T-helper 1 cell (primary cell): ENCODE measurements around the gene RPS6KA1.
"Not testable (repeated sequence)": the region's sequence is repeated elsewhere in the genome, so short reads cannot be mapped to it uniquely, and the experiment has no call there.

Experiments used
- DNase-seq, 5 donors: peaks; one replicate each; pipeline ENCODE4 v3.0.0-alpha.2; 2012 to 2020
- total RNA-seq, 4 donors: gene quantifications; one replicate each; lab custom pipeline; 2026; lab: John Stamatoyannopoulos, UW

RPS6KA1 gene
- total RNA-seq, result 76.6 to 115 (median 93.0) reads per million in 4 donors

DNA sequence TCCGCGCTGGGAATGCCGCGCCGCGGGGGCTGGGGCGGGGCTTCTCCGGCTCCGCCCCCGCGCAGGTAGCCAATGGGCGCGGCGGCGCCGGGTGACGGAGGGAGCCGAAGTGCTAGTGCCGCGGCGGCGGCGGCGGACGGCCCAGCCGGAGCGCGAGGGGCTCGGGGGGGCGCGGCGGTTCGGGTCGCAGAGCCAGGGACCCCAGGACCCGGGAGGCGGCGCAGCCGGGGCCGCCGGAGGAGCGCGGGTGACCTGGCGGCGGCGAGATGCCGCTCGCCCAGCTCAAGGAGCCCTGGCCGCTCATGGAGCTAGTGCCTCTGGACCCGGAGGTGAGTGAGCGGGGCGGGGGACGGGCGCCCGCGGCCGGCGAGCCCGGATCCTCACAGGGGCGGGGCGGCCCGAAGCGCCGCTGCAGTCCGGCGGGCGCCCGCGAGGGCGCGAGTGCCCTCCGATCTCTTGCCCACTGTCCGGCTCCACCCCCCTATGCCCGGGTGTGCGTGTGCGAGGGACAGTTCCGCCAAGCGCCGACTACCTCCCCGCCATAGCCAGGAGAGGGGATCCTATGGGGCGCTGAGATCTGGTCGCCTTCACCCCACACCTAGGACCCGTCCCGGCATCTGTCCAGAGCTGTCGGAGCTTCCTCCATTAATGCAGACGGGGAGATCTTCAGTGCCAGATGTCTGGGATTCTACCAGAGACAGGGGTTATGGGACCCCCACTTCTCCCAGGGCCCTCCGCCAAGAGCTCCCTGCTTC is at the start of gene RPS6KA1:
RPS6KA1 (plus strand) TSS at position 107 of the 755 bp plus-strand sequence; CDS start at position 267, 160 bp downstream.
- DNase-seq, result peak; percentile 44 to 68 (median 51)

GRCh38 chr1:26482921-26483320 is 46.6 kb upstream of the RPS6KA1 start:
- no peak for DNase-seq

- DNase-seq, result no peak
These were observed 45.6 kb upstream of the RPS6KA1 start for GRCh38 chr1:26483980-26484379.

DNA sequence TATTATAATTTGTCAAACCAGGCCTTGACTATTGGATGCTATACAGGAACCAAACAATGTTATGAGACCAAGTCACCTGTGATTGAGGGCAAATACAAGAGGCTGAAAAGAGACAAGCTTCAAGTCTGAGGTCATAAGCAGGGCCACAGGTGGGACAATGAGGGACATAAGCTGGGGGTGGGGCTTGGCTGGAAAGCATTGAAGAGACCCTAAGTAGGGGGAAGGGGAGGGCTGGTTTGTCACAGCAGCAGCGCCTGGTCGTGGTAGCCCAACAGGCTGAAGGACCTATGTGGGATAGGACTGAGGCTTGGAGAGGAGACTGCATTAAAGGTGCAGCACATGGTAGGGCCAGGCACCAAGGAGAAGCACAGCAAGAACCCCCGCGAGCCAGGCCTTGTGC is 39.4 kb upstream of the RPS6KA1 start:
- DNase-seq, result no peak

GRCh38 chr1:26493267-26493666 is 36.3 kb upstream of the RPS6KA1 start:
- DNase-seq, result no peak

GRCh38 chr1:26493938-26494337 is 35.6 kb upstream of the RPS6KA1 start:
- DNase-seq, result no peak

- no peak for DNase-seq
These were observed 32.7 kb upstream of the RPS6KA1 start for GRCh38 chr1:26496861-26497260.

GRCh38 chr1:26498894-26499293 is 30.7 kb upstream of the RPS6KA1 start:
- no peak for DNase-seq

DNA sequence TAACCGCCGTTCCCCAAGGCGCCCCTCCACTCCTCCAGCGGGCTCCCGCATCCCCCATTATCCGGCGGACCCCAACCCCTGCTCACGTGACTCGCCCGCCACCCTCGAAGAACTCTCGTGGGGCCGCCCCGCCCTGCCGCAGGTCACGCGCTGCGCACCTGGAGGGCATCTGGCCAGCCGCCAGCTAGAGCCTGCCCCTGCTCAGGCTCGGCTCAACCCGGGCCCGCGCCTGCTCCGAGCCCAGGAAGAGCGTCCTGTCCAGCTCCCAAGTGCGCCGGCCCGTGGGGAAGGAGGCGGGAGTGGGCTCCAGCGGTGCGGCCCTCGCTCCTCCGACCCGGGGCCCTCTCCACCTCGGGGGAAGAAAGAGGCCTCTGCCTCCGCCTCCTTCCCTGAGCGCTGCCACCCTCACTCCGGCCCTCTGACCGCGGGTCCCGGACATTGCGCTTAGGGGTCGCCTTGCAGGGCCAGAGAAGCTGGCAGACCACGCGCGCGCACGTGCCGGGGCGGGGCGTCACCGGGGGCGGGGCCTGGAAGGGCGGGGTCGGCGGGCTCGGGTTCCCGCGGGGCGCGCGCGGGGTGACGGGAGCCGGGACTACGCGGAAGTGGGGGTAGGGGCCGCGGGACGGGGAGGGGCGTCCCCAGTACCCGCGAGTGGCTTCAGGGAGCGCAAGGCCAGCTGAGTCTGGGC is 28.9 kb upstream of the RPS6KA1 start:
- DNase-seq, result peak; percentile 74 to 88 (median 81)

DNA sequence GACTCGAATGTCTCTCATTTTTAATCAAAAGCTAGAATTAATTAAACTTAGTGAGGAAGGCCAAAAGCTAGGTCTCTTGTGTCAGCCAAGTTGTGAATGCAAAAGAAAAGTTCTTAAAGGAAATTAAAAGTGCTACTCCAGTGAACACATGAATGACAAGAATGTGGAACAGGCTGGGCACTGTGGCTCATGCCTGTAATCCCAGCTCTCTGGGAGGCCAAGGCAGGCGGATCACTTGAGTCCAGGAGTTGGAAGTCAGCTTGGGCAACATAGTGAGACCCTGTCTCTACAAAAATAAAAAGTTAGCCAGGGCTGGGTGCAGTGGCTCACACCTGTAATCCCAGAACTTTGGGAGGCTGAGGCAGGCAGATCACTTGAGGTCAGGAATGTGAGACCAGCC is 18.9 kb upstream of the RPS6KA1 start:
- DNase-seq, result not testable (repeated sequence)

DNA sequence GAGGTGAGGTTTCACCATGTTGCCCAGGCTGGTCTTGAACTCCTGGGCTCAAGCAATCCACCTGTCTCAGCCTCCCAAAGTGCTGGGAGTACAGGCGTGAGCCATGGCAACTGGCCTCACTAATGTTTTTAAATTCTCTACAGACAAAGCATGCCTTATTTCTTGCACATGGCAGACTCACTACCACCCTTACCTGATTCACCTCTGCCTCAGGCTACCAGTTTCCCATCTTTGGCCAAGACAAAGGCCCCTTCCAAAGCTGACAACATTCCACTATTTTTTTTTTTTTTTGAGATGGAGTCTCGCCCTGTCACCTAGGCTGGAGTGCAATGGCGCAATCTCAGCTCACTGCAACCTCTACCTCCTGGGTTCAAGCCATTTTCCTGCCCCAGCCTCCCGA is 13.7 kb upstream of the RPS6KA1 start:
- not testable (repeated sequence) for DNase-seq

GRCh38 chr1:26516987-26517765 is 12.4 kb upstream of the RPS6KA1 start:
- no peak for DNase-seq

DNA sequence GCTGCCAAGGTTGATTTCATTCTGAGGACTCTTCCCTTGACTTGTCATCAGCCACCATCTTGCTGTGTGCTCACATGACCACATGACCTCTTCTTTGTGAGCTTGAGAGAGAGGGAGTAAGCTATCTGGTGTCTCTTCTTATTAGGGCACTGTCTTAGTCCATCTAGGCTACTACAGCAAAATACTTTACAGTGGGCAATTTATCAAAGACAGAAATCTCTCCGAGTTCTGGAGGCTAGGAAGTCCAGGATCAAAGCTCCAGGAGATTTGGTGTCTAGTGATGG is 11.9 kb upstream of the RPS6KA1 start:
- DNase-seq, result no peak

- no peak for DNase-seq
These were observed 11.2 kb upstream of the RPS6KA1 start for GRCh38 chr1:26518355-26518754.

GRCh38 chr1:26520339-26520738 is 9.2 kb upstream of the RPS6KA1 start:
- DNase-seq, result no peak

- DNase-seq, result no peak
These were observed 7.9 kb upstream of the RPS6KA1 start for GRCh38 chr1:26521669-26522030.

- no peak for DNase-seq
These were observed 7.5 kb upstream of the RPS6KA1 start for GRCh38 chr1:26522073-26522472.

DNA sequence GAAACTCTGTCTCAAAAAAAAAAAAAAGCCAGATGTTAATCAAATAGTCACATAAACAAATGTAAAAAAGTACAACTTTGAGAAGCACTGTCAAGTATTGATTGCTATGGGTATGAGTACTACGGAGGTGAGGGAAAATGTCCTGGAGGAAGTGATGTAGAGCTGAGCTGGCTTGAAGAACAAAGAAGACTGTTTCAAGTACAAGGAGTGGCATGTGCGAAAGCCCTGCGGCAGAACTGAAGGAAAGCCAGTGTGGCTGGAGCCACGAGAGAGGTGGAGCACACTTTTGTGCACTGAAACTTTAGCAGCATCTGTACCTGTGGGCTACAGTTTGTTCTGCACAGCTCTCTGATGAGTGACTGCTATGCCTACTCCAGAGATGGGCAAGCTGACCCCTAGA is 5.4 kb upstream of the RPS6KA1 start:
- DNase-seq, result no peak

- DNase-seq, result no peak
These were observed 3.3 kb upstream of the RPS6KA1 start for GRCh38 chr1:26526287-26526686.

DNA sequence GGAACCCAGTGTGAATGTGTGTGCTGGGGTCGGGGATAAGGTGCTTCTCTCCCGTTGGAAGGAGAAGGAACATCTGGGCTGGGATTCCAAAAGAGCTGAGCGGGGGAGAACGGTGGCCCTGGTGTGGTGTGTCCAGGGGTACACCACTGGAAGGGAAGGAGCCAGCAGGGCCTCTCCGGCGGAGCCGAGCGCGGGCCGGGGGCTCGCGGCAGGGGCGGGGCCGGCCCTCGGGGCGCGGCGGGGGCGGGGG is 231 bp upstream of the RPS6KA1 start:
- DNase-seq, result no peak

GRCh38 chr1:26530410-26530894 is 891 bp downstream of the RPS6KA1 start:
- DNase-seq, result no peak

DNA sequence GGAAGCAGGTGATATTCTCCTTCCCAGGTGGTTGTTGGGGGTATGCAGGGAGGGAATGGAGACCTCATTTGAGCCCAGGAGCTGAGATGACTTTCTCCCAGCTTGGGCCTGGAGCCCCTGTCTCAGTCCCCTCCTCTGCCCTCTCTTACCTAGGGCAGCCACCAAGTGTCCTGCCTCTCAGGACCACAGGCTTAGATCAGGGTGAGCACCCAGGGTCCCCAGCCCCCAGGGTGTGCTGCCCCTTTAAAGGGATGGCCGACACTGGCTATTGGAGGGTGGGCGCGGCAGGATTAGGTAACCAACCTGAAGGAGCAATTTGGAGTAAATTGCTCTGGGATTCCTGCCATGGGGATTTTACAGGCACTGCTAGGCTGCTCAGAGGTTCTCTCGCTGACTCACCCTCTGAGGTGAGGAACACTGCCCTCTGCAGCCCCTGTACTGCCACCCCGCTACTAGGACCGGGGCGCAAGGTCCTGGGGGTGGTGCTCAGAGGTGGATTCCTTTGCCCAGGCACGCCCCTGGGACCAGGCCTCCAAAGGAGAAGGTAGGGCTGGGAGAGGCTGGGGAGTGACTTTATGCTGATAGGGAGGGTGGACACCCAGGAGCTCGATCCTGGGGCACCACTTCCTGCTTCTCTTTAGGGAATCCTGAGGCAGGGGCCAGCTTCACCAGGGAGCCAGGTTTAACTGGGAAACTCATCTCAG is 1.5 kb downstream of the RPS6KA1 start:
- no peak for DNase-seq

GRCh38 chr1:26531651-26532131 is 2.1 kb downstream of the RPS6KA1 start:
- DNase-seq, result no peak
